Neural progenitor cell (in vitro differentiated cells): ENCODE data around the gene FRY. TPM values are rescaled to one million over a fixed set of nuclear protein-coding genes. Genes with fewer than 3 reads are reported as not detected.
A peak's percentile ranks its signal among the peaks of the same experiment; 100 is the strongest.

Experiments used
- DNase-seq: peaks from one replicate; pipeline ENCODE4 v3.0.0-alpha.2; 2016; ENCODE audit warnings: low spot score
- H2AFZ ChIP-seq: fragments of 200-600 bp; sonication (generic); replicated peaks from 2 replicates; pipeline ENCODE4 v1.6.1; 2016; ENCODE audit warnings: antibody characterized with exemption
- H3F3A ChIP-seq: fragments of 200-600 bp; sonication (generic); 2 replicates; pipeline ENCODE4 v1.6.1; 2016; ENCODE audit warnings: antibody characterized with exemption, low read depth
- H3K27ac ChIP-seq: fragments of 200-600 bp; sonication (generic); 2 replicates; pipeline ENCODE4 v1.5.1; 2016; ENCODE audit warnings: mild to moderate bottlenecking
- H3K27me3 ChIP-seq: fragments of 200-600 bp; sonication (generic); 2 replicates; pipeline ENCODE4 v1.6.1; 2016; ENCODE audit warnings: mild to moderate bottlenecking, moderate library complexity
- H3K36me3 ChIP-seq: fragments of 200-600 bp; sonication (generic); 2 replicates; pipeline ENCODE4 v1.5.1; 2016
- H3K4me1 ChIP-seq: fragments of 200-600 bp; sonication (generic); 2 replicates; pipeline ENCODE4 v1.6.1; 2016; ENCODE audit warnings: mixed run types
- H3K4me2 ChIP-seq: fragments of 200-600 bp; sonication (generic); 2 replicates; pipeline ENCODE4 v1.6.1; 2016
- H3K4me3 ChIP-seq: fragments of 200-600 bp; sonication (generic); 2 replicates; pipeline ENCODE4 v1.5.1; 2016
- H3K79me2 ChIP-seq: fragments of 200-600 bp; sonication (generic); 2 replicates; pipeline ENCODE4 v1.6.1; 2016; ENCODE audit warnings: low read depth
- H3K9ac ChIP-seq: fragments of 200-600 bp; sonication (generic); 2 replicates; pipeline ENCODE4 v1.6.1; 2016
- H3K9me3 ChIP-seq: fragments of 200-600 bp; sonication (generic); 2 replicates; pipeline ENCODE4 v1.5.1; 2016; ENCODE audit warnings: low read depth
- H4K20me1 ChIP-seq: fragments of 200-600 bp; sonication (generic); 2 replicates; pipeline ENCODE4 v1.6.1; 2016; ENCODE audit warnings: low read depth
- H3K27ac Mint-ChIP-seq: 3 replicates; pipeline ENCODE4 v1.8.0; 2021; ENCODE audit warnings: mixed read lengths
- H3K27me3 Mint-ChIP-seq: 2 replicates; pipeline ENCODE4 v1.8.0; 2022; ENCODE audit warnings: low read depth, mild to moderate bottlenecking, inconsistent platforms, moderate library complexity, mixed read lengths; ENCODE audit not compliant: insufficient read depth
- H3K36me3 Mint-ChIP-seq: 3 replicates; pipeline ENCODE4 v1.8.0; 2021; ENCODE audit warnings: mixed read lengths
- H3K4me1 Mint-ChIP-seq: 3 replicates; pipeline ENCODE4 v1.8.0; 2021; ENCODE audit warnings: mixed read lengths
- H3K4me3 Mint-ChIP-seq: 3 replicates; pipeline ENCODE4 v1.8.0; 2021; ENCODE audit warnings: mild to moderate bottlenecking, moderate library complexity, mixed read lengths
- H3K9me3 Mint-ChIP-seq: 3 replicates; pipeline ENCODE4 v1.8.0; 2020; ENCODE audit warnings: mixed read lengths
- EZH2 ChIP-seq: fragments of 200-600 bp; sonication (generic); IDR thresholded peaks from 2 replicates; pipeline ENCODE4 v1.6.1; 2017; ENCODE audit warnings: antibody characterized with exemption, mild to moderate bottlenecking, moderate library complexity
- EZH2phosphoT487 ChIP-seq: fragments of 200-600 bp; sonication (generic); IDR thresholded peaks from 2 replicates; pipeline ENCODE4 v1.6.1; 2017; ENCODE audit warnings: antibody characterized with exemption
- total RNA-seq: library from RNA; depleted of rRNA; stranded (reverse); fragments of >200 nt; gene quantifications from 2 replicates; pipeline ENCODE4 v1.2.3, GENCODE V29; 2015; ENCODE audit warnings: low replicate concordance
- TF ChIP-seq, protein P1 (sequence below): fragments of 200-600 bp; sonication (generic); IDR thresholded peaks from 2 replicates; pipeline ENCODE4 v1.5.1; 2017; ENCODE audit warnings: antibody characterized with exemption, mild to moderate bottlenecking

FRY gene
- total RNA-seq, 1 donor from 2014 or later = 12.6 TPM

DNA sequence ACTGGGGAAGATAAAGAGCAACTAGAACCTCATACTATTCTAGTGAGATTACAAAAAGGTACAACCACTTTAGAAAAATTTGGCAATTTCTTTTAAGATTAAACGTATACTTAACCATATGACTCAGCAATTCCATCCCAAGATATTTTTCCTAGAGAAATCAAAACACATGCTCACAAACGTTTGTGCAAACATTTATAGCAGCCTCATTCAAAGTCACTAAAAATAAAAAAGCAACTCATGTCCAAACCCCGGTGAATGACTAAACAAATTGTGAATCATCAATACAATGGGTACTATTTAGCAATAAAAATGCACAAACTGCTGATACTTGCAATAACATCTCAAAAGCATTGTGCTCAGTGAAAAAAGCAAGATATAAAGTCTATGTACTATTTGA is 121.5 kb downstream of the FRY start:
- Histone ChIP-seq H3K9ac (no peak overlapping the region), H3K4me3 (no peak overlapping the region), H3K4me2 (no peak overlapping the region), H3F3A (no peaks in the 10 kb centered on the region), H2AFZ (no peak overlapping the region), H3K79me2 (no peaks in the 10 kb centered on the region), H3K4me1 (no peaks in the 10 kb centered on the region), H4K20me1 (no peaks in the 10 kb centered on the region), H3K36me3 (no peaks in the 10 kb centered on the region), H3K27me3 (no peaks in the 10 kb centered on the region), H3K27ac (peak overlapping the region; percentile 13), H3K9me3 (no peaks in the 10 kb centered on the region)
- no peak overlapping the region for H3K27ac Mint-ChIP-seq
- no peak for TF ChIP-seq EZH2
- TF ChIP-seq, protein P1, sequence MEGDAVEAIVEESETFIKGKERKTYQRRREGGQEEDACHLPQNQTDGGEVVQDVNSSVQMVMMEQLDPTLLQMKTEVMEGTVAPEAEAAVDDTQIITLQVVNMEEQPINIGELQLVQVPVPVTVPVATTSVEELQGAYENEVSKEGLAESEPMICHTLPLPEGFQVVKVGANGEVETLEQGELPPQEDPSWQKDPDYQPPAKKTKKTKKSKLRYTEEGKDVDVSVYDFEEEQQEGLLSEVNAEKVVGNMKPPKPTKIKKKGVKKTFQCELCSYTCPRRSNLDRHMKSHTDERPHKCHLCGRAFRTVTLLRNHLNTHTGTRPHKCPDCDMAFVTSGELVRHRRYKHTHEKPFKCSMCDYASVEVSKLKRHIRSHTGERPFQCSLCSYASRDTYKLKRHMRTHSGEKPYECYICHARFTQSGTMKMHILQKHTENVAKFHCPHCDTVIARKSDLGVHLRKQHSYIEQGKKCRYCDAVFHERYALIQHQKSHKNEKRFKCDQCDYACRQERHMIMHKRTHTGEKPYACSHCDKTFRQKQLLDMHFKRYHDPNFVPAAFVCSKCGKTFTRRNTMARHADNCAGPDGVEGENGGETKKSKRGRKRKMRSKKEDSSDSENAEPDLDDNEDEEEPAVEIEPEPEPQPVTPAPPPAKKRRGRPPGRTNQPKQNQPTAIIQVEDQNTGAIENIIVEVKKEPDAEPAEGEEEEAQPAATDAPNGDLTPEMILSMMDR = no peak
- TF ChIP-seq EZH2phosphoT487 = no peak
- DNase-seq = no peak
- H3K27me3 Mint-ChIP-seq = no peaks in the 10 kb centered on the region
- no peaks in the 10 kb centered on the region for H3K36me3 Mint-ChIP-seq
- H3K4me3 Mint-ChIP-seq = no peak overlapping the region
- no peaks in the 10 kb centered on the region for H3K9me3 Mint-ChIP-seq
- H3K4me1 Mint-ChIP-seq = no peaks in the 10 kb centered on the region

- Mint-ChIP-seq H3K36me3 (no peaks in the 10 kb centered on the region), H3K4me3 (no peak overlapping the region), H3K4me1 (no peaks in the 10 kb centered on the region), H3K27ac (no peak overlapping the region), H3K27me3 (no peaks in the 10 kb centered on the region), H3K9me3 (no peaks in the 10 kb centered on the region)
- H3K27ac ChIP-seq = no peak overlapping the region
- no peak overlapping the region for H2AFZ ChIP-seq
- DNase-seq = no peak
- H3K9me3 ChIP-seq = no peaks in the 10 kb centered on the region
- no peaks in the 10 kb centered on the region for H3K27me3 ChIP-seq
- no peak overlapping the region for H3K9ac ChIP-seq
- no peaks in the 10 kb centered on the region for H3K4me1 ChIP-seq
- H3K79me2 ChIP-seq = no peaks in the 10 kb centered on the region
- no peak for TF ChIP-seq EZH2phosphoT487
- TF ChIP-seq EZH2 = no peak
- TF ChIP-seq, protein P1 = no peak
- H3K4me3 ChIP-seq = no peak overlapping the region
- no peaks in the 10 kb centered on the region for H3F3A ChIP-seq
- no peaks in the 10 kb centered on the region for H4K20me1 ChIP-seq
- H3K36me3 ChIP-seq = no peaks in the 10 kb centered on the region
- no peak overlapping the region for H3K4me2 ChIP-seq
These were observed 127.7 kb downstream of the FRY start for GRCh38 chr13:32159137-32159869.

GRCh38 chr13:32162395-32163005 is 130.9 kb downstream of the FRY start:
- Histone ChIP-seq H3K4me2 (no peak overlapping the region), H3F3A (no peaks in the 10 kb centered on the region), H3K27ac (no peak overlapping the region), H3K27me3 (no peaks in the 10 kb centered on the region), H2AFZ (no peak overlapping the region), H3K9me3 (no peaks in the 10 kb centered on the region), H3K9ac (no peak overlapping the region), H3K79me2 (no peaks in the 10 kb centered on the region), H3K4me1 (no peaks in the 10 kb centered on the region), H3K4me3 (no peak overlapping the region), H4K20me1 (no peaks in the 10 kb centered on the region), H3K36me3 (no peaks in the 10 kb centered on the region)
- no peak overlapping the region for H3K4me3 Mint-ChIP-seq
- H3K9me3 Mint-ChIP-seq = no peaks in the 10 kb centered on the region
- H3K4me1 Mint-ChIP-seq = no peaks in the 10 kb centered on the region
- H3K27ac Mint-ChIP-seq = no peak overlapping the region
- DNase-seq = no peak
- H3K36me3 Mint-ChIP-seq = no peaks in the 10 kb centered on the region
- TF ChIP-seq EZH2 (no peak), EZH2phosphoT487 (no peak)
- TF ChIP-seq, protein P1 = no peak
- H3K27me3 Mint-ChIP-seq = no peaks in the 10 kb centered on the region
